GM20431 (cell line): ENCODE measurements around the gene QRICH1.

Source experiments
- in situ Hi-C: fragments of 300-500 bp; cut with MseI, MboI; formaldehyde crosslinking; loops from one replicate; pipeline ENCODE4 v1.15.0; 2020; ENCODE audit warnings: low sequenced_read_pairs; ENCODE audit not compliant: unreplicated experiment

The QRICH1 gene

DNA sequence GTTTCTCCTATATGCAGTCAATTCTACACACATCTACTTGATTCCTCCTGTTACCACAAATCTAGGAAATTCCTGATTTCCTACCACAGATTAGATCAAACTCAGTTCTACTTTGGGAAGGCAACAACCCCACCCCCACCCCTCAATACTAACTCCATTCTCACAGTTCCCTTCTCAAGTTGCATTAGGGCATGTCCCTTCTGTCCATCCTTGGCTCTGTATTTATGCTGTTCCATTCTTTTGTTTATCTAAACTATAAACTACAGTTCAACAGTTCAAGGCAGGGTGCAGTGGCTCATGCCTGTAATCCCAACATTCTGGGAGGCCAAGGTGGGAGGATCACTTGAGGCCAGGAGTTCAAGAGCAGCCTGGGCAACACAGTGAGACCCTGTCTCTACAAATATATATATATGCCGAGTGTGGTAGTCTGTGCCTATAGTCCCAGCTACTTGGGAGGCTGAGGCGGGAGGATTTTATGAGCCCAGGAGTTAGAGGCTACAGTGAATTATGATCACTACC lies 39.5 kb downstream of the QRICH1 start:
- in situ Hi-C loops, result no loop called here

DNA sequence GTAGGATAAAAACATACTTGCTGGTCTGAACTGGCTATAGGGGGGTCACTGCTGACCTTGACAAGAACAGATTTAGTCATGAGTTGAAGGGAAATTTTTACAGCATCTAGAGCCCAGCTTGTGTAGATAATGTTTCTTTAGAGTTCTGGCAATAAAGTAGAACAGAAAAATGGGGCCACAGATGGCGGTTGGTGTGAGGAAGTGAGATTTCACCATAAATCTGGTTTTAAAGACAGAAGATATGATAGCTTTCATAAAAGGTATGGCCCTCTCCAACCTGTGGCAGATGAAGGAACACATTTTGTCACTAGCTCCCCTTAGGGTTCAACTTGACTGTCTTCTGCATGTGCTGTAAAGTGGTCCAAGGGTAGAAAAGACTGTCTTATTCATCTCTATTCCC lies 40.3 kb downstream of the QRICH1 start:
- in situ Hi-C loops, result no loop called here

DNA sequence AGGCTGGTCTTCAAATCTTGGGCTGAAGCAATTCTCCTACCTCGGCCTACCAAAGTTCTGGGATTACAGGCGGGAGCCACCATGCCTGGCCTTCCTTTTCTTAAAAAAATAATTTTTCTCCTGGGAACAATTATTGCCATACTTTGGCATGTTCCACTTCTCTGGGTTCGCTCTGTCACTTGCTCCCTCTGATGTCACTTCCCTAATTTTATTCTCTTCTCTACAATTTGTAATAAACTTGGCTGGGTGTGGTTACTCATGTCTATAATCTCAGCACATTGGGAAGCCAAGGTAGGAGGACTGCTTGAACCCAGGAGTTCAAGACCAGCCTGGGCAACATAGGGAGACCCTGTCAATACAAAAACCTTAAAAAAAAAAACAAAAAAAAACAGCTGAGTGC lies 58.6 kb downstream of the QRICH1 start:
- in situ Hi-C loops, result no loop called here

DNA sequence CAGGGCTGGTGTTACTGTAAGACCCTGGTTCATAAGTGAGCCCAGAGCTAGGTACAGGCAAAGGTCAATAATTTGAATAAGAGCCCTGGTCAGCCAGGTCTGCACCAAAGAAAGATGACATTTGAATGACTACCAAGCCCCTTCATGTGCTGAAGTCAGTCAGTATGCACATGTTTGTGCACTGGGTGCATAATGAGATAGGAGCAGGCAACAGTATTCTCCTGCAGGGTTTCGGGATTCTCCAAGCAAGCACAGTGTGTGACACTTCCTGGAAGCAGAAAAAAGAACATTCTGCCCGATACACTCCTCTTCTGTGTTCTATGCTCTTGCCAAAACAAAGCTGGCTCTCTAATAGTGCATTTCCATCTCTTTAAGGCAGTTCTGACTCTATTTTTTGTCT lies 59.2 kb downstream of the QRICH1 start:
- in situ Hi-C loops, result no loop called here

DNA sequence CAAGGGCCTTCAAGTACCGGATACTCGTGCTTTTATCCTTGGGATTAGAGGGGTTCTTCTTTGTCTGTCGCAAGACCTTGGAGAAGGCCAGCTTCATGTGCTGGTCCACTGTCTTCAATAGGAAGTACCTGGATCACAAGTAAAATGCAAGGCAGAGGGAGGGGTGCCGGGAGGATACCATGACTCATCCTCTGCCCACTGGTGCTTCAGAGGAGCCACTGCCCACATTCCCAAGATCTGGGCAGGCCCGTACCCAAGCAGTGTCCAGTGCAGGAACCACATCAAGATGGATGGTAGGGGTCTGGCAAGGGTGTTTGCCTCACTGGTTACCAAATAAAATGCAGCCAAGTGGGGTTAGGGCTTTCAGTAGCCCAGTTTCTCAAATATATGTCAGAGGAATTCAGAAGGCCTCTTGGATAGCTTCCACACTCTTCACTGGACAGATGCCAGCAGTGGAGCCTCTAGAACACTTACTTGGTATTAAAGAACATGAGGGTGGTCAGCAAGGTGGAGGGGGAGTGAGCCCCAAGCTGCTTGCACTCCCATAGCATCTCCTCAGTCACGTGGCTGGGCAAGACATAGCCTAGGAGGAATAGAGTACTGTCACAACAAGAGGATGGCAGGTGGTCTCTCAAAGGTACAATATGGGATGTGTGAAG lies 61.1 kb downstream of the QRICH1 start:
- in situ Hi-C loops, result no loop called here

DNA sequence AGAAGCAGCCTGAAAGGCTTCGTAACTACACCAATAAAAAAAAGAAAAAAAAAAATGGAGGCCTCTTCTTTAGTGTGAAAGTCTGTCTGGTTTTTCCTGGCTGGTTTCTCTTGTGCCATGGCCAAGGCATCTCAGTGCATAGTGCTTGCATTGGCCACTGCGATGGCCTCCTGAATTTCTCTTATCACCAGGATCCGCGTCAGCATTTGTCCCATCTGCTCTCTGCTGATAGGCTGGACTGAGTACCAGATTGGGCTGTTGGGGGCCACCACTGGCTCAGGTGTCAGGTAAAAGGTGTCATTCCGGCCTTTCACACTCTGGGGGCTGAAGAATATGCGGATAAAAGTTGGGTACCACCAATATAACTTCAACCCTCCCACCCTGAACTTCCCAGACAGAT lies 63.5 kb downstream of the QRICH1 start:
- in situ Hi-C loops, result no loop called here

DNA sequence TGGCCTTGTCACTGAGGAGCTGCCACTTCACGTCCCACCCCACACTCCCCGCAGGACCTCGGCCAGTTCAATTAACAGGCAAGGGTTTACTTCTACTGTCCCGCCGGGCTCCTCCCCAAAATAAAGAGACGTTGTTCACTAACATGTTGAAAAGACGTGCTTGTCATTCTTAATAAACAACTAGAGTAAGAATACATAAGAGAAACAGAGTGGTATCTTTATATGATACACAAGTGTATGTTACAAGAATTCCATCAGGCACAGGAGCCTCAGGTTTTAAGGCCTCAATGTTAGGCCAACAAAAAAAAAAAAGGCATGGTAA lies 64.3 kb downstream of the QRICH1 start:
- in situ Hi-C loops, result no loop called here

DNA sequence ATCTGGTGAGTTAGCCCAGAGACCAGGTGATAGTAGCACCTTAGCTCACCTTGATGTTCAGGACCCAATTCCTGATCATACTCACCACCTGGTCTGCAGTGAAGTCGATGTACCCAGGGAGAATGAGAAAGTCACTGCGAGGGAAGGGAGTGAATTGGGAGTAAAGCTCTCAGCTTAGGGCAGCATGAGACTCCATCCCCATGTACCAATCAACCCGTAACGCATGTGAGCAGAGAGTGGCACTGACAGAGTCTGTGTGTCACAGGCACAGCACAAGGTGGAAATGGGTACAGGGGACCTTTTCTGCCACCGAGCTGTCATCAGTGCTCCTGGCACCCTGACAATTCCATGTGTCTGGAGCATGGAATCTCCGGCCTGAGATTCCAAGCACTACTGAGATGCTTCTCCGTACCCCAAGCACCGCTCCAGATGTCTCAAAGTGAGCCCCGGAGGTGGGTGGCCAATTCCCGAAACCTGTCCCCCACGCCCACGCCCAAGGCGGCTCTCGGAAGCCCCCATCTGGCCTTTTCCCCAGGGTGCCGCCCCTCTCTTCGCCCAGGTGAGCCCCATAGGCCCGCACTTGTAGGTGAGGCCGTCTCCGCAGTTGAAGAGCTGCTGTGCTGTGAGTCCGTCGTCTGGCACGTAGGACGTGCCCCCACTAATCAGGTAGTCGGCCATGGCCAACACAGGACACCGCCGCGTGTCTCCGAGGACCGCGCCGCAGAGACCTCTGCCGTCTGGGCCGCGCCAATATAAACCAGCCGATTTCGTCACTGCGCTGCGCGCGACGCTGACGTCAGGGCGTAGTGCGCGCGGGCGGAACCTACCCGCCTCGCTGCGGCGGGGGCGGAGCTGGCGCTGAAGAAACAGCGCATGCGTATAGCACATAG lies 65.0 kb downstream of the QRICH1 start, which contains the start of gene IMPDH2:
Gene IMPDH2, minus strand, starts transcription at position 726 of the 890 bp plus-strand sequence. Its CDS starts 48 bp downstream, at position 678.
- in situ Hi-C loops, result no loop called here

DNA sequence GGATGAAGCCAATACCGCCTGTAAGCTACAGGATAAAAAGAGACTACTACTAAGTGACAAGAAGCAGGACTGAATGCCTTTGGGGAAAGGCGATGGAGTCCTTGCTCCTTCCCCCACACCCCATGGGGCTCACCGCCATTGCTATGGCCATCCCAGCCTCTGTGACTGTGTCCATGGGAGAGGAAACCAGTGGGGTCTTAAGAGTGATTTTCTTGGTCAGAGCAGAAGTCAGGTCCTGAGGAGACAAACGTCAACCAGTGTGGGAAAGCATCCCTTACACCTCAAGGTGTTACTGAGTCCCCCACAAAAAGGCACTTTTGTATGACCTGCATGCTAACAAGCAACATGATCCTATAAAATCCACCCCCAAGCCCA lies 65.6 kb downstream of the QRICH1 start:
- in situ Hi-C loops, result no loop called here

DNA sequence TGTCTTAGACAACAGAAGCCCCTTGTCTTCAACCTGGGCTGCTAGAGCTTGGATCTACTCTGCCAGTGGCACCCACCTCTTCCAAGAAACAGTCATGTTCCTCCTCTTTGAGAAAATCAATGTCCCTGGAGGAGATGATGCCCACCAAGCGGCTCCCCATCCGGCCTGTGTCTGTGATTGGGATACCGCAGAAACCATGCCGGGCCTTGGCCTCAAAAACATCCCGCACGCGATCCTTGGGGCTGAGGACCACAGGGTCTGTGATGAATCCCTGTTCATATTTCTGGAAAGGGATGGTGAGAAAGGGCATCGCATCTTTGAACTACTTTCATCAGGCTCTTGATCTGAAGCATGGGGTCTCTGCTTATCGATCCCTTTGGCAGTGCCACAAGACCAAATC lies 66.2 kb downstream of the QRICH1 start:
- in situ Hi-C loops, result no loop called here

DNA sequence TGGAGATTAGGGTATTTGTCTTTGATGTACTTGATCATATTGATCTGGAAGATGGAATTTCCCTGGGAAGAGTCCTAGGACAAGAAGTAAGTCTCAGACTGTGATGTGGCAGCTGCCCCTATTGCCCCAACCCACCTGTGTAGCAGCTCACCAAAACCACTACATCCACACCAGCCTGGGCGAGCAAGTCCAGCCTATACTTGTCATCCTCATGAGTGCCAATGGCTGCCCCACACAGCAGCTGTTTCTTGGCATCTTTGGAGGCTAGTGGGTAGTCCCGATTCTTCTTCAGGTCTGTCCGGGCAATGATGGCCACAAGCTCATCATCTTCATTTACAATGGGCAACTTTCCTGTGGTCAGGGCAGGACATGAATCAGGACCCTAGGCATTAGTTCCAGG lies 67.3 kb downstream of the QRICH1 start:
- in situ Hi-C loops, result no loop called here

DNA sequence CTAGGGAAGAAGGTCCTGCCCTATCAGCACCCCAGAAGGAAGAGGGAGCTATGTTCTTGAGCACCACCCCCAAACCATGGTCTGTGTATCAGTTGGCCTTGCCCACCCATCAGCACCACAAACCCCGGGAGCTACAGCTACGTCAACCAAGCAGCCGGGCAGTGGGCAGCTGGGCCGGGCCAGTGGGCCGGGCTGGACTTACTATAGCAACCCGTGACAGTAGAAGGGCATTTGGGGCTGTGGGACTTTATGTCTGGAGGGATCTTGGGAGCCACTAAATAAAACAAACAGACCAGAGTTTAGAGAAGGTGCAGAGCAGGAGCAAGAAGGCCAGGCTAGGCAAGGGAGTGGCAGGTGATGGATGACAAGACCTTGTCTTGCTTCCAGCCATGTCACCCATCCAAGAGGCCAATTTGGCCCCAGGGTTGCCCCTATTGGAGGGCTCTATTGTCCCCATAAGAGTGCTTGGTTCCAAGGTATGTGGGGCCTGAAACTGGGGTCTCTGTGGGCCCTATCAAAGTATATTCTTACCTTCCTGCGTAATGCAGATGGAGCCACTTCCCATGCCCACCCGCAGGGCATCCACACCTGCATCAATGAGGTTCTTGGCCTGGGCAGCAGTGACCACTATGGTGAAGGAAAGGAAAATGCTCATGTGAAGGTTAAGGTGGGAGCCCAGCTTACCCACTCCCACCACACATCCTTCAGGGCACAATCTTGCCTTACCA lies 67.9 kb downstream of the QRICH1 start:
- in situ Hi-C loops, result no loop called here

DNA sequence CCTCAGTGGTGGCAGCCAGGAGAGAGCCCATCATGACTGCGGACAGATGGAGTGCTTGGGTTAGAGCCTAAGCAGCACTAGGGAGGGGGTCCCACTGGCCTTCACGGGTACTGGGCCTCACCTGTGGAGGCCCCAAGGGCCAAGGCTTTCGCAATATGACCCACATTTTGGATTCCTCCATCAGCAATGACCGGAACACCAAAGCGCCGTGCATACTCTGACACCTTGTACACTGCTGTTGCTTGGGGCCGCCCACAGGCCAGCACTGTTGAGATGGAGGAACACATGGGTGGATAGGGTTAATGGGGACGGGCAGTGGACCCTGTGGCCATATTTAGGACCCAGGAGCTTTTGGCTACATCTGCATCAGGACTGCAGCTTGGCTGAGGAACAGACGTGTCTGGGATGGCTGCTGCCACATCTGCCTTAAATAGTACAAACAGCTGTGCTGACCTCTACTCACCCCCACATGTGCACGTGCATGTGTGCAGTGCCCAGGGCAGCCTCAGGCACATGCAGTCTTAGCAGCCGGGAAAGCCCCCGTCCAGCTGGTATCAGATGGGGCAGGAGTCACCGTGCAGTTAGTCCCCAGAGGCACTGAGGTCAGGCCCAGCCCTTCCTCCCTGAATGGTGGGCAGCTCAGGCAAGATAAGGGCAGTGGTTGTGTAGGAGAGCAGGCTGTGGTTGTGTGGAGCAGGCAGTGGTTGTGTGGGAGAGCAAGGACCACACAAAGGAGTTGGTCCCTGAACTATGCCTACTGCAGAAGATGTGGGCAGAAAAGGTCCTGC lies 68.7 kb downstream of the QRICH1 start:
- in situ Hi-C loops, result no loop called here

DNA sequence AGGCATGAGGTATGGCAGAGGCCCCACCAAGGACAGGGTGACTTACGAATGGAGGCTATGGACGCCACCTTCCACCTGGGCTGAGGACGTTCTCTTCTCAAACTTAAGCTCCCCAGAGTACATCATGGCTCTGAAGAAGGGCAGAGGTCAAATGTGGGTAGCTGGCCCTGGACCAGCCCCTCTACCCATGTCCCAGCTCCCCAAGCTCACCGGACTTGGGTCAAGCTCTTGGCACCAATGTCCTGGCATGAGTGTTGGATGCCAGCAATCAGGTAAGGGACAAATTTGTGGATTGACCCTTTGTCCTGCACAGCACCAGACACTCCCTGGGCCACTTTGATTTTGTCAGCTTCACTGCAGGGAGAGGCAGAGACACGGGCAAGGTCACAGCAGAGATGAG lies 69.4 kb downstream of the QRICH1 start:
- in situ Hi-C loops, result no loop called here

DNA sequence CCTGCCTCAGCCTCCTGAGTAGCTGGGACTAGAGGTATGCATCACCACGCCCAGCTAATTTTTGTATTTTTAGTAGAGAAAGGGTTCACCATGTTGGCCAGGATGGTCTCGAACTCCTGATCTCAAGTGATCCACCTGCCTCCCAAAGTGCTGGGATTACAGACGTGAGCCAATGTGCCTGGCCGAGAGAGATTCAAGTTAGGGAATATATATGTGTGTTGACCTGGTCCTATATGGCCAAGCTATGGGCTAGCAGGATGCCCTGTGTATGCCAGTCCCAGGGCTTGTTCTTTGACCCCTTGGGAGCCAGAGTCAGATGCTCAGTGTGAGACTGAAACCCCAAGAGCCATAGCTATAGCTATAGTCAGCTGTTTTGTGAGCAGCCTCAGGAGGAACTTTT lies 70.1 kb downstream of the QRICH1 start:
- in situ Hi-C loops, result no loop called here

DNA sequence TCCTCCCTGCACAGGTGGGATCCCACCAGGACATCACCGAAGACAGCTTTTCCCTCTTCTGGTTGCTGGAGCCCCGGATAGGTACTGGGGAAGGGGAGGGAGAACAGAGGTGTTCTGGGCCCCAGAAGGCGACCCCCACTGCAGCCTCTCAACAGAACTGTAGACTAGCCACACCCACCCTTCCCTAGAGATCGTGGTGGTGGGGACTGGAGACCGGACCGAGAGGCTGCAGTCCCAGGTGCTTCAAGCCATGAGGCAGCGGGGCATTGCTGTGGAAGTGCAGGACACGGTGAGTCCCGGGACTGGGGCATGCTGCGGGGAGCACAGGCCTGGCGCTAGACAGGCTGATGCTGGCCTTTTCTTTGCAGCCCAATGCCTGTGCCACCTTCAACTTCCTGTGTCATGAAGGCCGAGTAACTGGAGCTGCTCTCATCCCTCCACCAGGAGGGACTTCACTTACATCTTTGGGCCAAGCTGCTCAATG lies 71.1 kb downstream of the QRICH1 start:
- in situ Hi-C loops, result no loop called here

DNA sequence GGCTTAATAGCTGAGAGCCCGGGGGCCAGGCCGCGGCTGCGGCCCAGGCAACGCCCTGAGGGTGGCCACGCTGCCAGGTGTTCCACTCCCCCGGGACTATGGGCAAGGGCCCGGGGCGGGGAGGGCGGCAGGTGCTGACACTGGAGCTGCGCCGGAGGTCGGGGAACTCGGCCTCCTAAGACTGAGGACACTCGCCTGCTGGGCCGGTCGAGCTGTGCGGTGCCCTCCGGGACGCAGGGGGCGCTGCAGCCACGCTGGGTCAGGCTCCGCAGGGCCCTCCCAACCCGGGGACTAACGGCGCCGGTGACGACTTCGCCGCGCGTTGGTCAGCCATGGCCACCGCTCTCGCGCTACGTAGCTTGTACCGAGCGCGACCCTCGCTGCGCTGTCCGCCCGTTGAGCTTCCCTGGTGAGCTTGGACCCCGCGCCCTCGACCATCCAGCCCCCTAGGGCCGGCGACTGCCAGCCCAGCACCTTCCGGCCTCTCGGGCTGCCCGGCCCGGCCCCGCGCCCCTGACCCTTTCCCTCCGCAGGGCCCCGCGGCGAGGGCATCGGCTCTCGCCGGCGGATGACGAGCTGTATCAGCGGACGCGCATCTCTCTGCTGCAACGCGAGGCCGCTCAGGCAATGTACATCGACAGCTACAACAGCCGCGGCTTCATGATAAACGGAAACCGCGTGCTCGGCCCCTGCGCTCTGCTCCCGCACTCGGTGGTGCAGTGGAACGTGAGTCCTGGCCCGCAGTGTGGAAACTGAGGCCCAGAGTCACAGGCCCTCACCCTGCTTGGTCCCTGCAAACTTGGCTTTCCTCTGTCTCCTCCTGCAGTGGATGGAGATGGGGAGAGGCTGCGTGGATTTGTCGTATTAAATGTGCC lies 71.8 kb downstream of the QRICH1 start, which contains the start of gene NDUFAF3:
Gene NDUFAF3, plus strand, starts transcription at position 309 of the 875 bp plus-strand sequence. Its CDS starts 24 bp downstream, at position 333.
- in situ Hi-C loops, result no loop called here

DNA sequence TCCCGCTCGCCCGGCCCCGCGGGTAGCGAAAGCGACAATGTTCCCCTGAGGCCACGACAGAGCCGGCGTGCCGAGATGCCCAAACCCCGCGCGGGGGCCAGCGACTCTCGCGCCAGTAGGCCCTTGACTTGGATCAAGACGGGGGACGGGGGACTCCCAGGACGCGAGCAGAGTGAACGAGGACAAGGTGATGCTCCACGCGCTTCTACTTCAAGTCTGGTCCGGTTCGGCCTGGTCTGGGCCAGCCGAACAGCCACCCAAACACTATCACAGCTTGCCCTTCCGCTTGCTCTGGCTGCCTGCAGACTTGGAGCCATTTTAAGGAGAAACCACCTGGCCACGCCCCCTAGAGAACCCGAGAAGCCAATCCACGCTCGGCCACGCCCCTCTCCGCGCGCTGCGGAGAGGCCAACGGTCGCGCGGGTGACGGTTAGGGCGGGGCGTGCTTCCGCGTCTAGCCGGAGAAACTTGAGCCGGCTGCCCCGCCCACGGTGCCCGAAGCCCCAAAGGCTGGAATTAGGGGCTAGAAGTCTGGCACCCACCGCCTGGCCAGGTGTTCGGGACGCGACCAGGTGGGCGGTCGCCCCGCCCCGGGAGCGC lies 72.6 kb downstream of the QRICH1 start:
- in situ Hi-C loops, result no loop called here
